Esophagus muscularis mucosa (tissue), 4 donors: ENCODE results near the gene GALNT7. TPM values are rescaled to one million over a fixed set of nuclear protein-coding genes. Genes with fewer than 3 reads are reported as not detected.

Source experiments
- DNase-seq: peaks from one replicate; pipeline ENCODE4 v3.0.0-alpha.2; 2017; ENCODE audit errors: extremely low spot score
- H3K27ac ChIP-seq, 4 donors: fragments of 200-600 bp; sonication (generic); replicated peaks in 1 of 4; 1 replicate in 3 of 4; 2 replicates in 1 of 4; pipeline ENCODE4 v1.5.1; 2016 to 2019; ENCODE audit warnings: mild to moderate bottlenecking in 1 of 4
- H3K27me3 ChIP-seq, 4 donors: fragments of 200-600 bp; sonication (generic); one replicate each; pipeline versions ENCODE4 v1.5.1 to v1.6.0; 2016 to 2019
- H3K36me3 ChIP-seq, 4 donors: fragments of 200-600 bp; sonication (generic); one replicate each; pipeline ENCODE4 v1.5.1; 2016 to 2019
- H3K4me1 ChIP-seq, 4 donors: fragments of 200-600 bp; sonication (generic); one replicate each; pipeline ENCODE4 v1.5.1; 2016 to 2019
- H3K4me3 ChIP-seq, 4 donors: fragments of 200-600 bp; sonication (generic); 1 replicate in 2 of 4; 2 replicates in 2 of 4; pipeline ENCODE4 v1.5.1; 2016 to 2019; ENCODE audit warnings: mild to moderate bottlenecking in 4 of 4, moderate library complexity in 1 of 4
- H3K9me3 ChIP-seq, 4 donors: fragments of 200-600 bp; sonication (generic); 1 replicate in 3 of 4; 2 replicates in 1 of 4; pipeline ENCODE4 v1.5.1; 2016 to 2019
- CTCF ChIP-seq, 3 experiments: fragments of 200-600 bp in 2 of 3; fragments of 450-650 bp in 1 of 3; sonication (generic) in 2 of 3; IDR thresholded peaks; one replicate each; pipeline ENCODE4 v1.5.1; 2017 to 2019; ENCODE audit warnings: antibody characterized with exemption in 3 of 3, mild to moderate bottlenecking in 2 of 3, moderate library complexity in 1 of 3
- EP300 ChIP-seq: sonication (generic); formaldehyde crosslinking; IDR thresholded peaks from one replicate; pipeline ENCODE4 v1.6.1; 2017; ENCODE audit warnings: antibody characterized with exemption
- POLR2A ChIP-seq: fragments of 450-650 bp; IDR thresholded peaks from one replicate; pipeline ENCODE4 v1.6.1; 2017; ENCODE audit warnings: antibody characterized with exemption, moderate library complexity, mild to moderate bottlenecking, low read depth
- POLR2AphosphoS5 ChIP-seq, 2 donors: sonication (generic); formaldehyde crosslinking; IDR thresholded peaks; one replicate each; pipeline ENCODE4 v1.6.1; 2017; ENCODE audit warnings: antibody characterized with exemption in 2 of 2
- WGBS: methylation state at CpG from one replicate; pipeline ENCODE4 v1.1.5; 2018; 5-methylcytosine and 5-hydroxymethylcytosine counted together
- intact Hi-C: fragments of 100-400 bp; cut with DNase I; formaldehyde crosslinking; loops from one replicate; pipeline ENCODE4 v1.15.1; 2023
- total RNA-seq, 4 donors: library from RNA; depleted of rRNA; stranded (reverse); fragments of >200 nt; gene quantifications; one replicate each; pipeline versions ENCODE4 v1.1.0 to v1.2.1, GENCODE V29; 2016

The GALNT7 gene
- total RNA-seq, 4 donors from 2014 or later: 9.6 to 20.2 (median 12.9) TPM

- H3K4me1 ChIP-seq: no peaks in the 10 kb centered on the region
- intact Hi-C loops: no loop called here
- no peak for DNase-seq
- no peaks in the 10 kb centered on the region for H3K9me3 ChIP-seq
- H3K27ac ChIP-seq: no peak overlapping the region
- H3K4me3 ChIP-seq: no peak overlapping the region
- no peaks in the 10 kb centered on the region for H3K27me3 ChIP-seq
- peaks cover 0 to 4% (median 0%) of the 10 kb centered on the region in 4 donors for H3K36me3 ChIP-seq
- no peak for TF ChIP-seq POLR2A
- TF ChIP-seq POLR2AphosphoS5 (IDR thresholded peaks at IDR 0.05): no peak
- no peak for TF ChIP-seq CTCF (IDR thresholded peaks at IDR 0.05)
- TF ChIP-seq EP300: no peak
These were observed 7.3 kb upstream of the GALNT7 start for GRCh38 chr4:173161311-173161710.

GRCh38 chr4:173165706-173166105, 2.9 kb upstream of the GALNT7 start:
- intact Hi-C loops: no loop called here
- no peak for TF ChIP-seq POLR2A
- TF ChIP-seq EP300: no peak
- no peak for TF ChIP-seq POLR2AphosphoS5 (IDR thresholded peaks at IDR 0.05)
- no peak for TF ChIP-seq CTCF (IDR thresholded peaks at IDR 0.05)

GRCh38 chr4:173166491-173166890, 2.1 kb upstream of the GALNT7 start:
- H3K36me3 ChIP-seq: peaks cover 0 to 4% (median 0%) of the 10 kb centered on the region in 4 donors
- H3K27ac ChIP-seq: no peak overlapping the region
- H3K9me3 ChIP-seq: no peaks in the 10 kb centered on the region
- TF ChIP-seq CTCF (IDR thresholded peaks at IDR 0.05): no peak
- TF ChIP-seq POLR2AphosphoS5 (IDR thresholded peaks at IDR 0.05): no peak
- no peak for TF ChIP-seq POLR2A
- intact Hi-C loops: no loop called here
- WGBS: 94% methylated on average over 4 of the region's 4 CpGs
- H3K4me3 ChIP-seq: no peak overlapping the region
- H3K27me3 ChIP-seq: no peaks in the 10 kb centered on the region
- DNase-seq: no peak
- peaks cover 7 to 22% (median 20%) of the 10 kb centered on the region in 4 donors for H3K4me1 ChIP-seq

More at GRCh38 chr4:173165706-173166105, 2.9 kb upstream of the GALNT7 start:
- Histone ChIP-seq H3K27me3 (no peaks in the 10 kb centered on the region), H3K4me1 (peaks cover 3 to 15% (median 13%) of the 10 kb centered on the region in 4 donors), H3K4me3 (no peak overlapping the region), H3K36me3 (peaks cover 0 to 4% (median 0%) of the 10 kb centered on the region in 4 donors), H3K9me3 (no peaks in the 10 kb centered on the region), H3K27ac (no peak overlapping the region)
- DNase-seq: no peak

- no peak for TF ChIP-seq CTCF (IDR thresholded peaks at IDR 0.05)
- no peak for TF ChIP-seq POLR2A
- TF ChIP-seq POLR2AphosphoS5 (IDR thresholded peaks at IDR 0.05): no peak
- no peak for TF ChIP-seq EP300
- no peak for DNase-seq
- H3K27me3 ChIP-seq: no peaks in the 10 kb centered on the region
- WGBS: 10% methylated on average over 19 of the region's 19 CpGs
- intact Hi-C loops: no loop called here
- peaks cover 7 to 29% (median 23%) of the 10 kb centered on the region in 4 donors for H3K4me1 ChIP-seq
- peak overlapping the region; percentile 91 to 95 (median 93) for H3K27ac ChIP-seq
- H3K36me3 ChIP-seq: peaks cover 0 to 4% (median 0%) of the 10 kb centered on the region in 4 donors
- H3K9me3 ChIP-seq: no peaks in the 10 kb centered on the region
- peak overlapping the region; percentile 88 to 99 (median 92) for H3K4me3 ChIP-seq
These were observed 734 bp upstream of the GALNT7 start for GRCh38 chr4:173167758-173168395.

GRCh38 chr4:173169178-173169427, 492 bp downstream of the GALNT7 start:
- peak overlapping the region; percentile 88 to 99 (median 92) for H3K4me3 ChIP-seq
- H3K9me3 ChIP-seq: no peaks in the 10 kb centered on the region
- H3K4me1 ChIP-seq: peaks cover 7 to 29% (median 23%) of the 10 kb centered on the region in 4 donors
- H3K27ac ChIP-seq: peak overlapping the region; percentile 91 to 95 (median 93)
- peaks cover 0 to 4% (median 0%) of the 10 kb centered on the region in 4 donors for H3K36me3 ChIP-seq
- no peak for TF ChIP-seq CTCF (IDR thresholded peaks at IDR 0.05)
- TF ChIP-seq EP300: no peak
- no peak for TF ChIP-seq POLR2A
- TF ChIP-seq POLR2AphosphoS5 (IDR thresholded peaks at IDR 0.05): no peak
- DNase-seq: no peak
- intact Hi-C loops: no loop called here
- no peaks in the 10 kb centered on the region for H3K27me3 ChIP-seq
- WGBS: 0% methylated on average over 11 of the region's 41 CpGs
